Lower lobe of right lung (tissue), 2 donors: ENCODE measurements around the gene AEBP1. TPM values are rescaled to one million over a fixed set of nuclear protein-coding genes. Genes with fewer than 3 reads are reported as not detected.

Experiments
- ATAC-seq, 2 donors: fragments of 200-7000 bp; cut with Tn5 transposase; one replicate each; pipeline ENCODE4 v1.9.1; 2020 to 2022; ENCODE audit warnings: mild to moderate bottlenecking in 2 of 2, moderate library complexity in 2 of 2
- DNase-seq: peaks from one replicate; pipeline ENCODE4 v3.0.0-alpha.2; 2020
- H3K27ac ChIP-seq: fragments of 200-600 bp; one replicate; pipeline ENCODE4 v1.8.0; 2022
- H3K27me3 ChIP-seq: fragments of 200-600 bp; one replicate; pipeline ENCODE4 v1.8.0; 2022; ENCODE audit warnings: low read depth
- H3K36me3 ChIP-seq: fragments of 200-600 bp; one replicate; pipeline ENCODE4 v1.8.0; 2022; ENCODE audit warnings: mild to moderate bottlenecking
- H3K4me1 ChIP-seq: fragments of 200-600 bp; one replicate; pipeline ENCODE4 v1.8.0; 2022
- H3K4me3 ChIP-seq: fragments of 200-600 bp; one replicate; pipeline ENCODE4 v1.8.0; 2022; ENCODE audit warnings: mild to moderate bottlenecking
- H3K9me3 ChIP-seq: fragments of 200-600 bp; one replicate; pipeline ENCODE4 v1.8.0; 2022
- intact Hi-C: fragments of 100-400 bp; cut with DNase I; formaldehyde crosslinking; loops from one replicate; pipeline ENCODE4 v1.11.0; 2022
- total RNA-seq: library from RNA; stranded (reverse); fragmentation: NEBNext Ultra II Directional; extraction: Animal tissue kit (Norgen Biotek cat#: 25700); gene quantifications from one replicate; pipeline ENCODE4 v1.2.1, GENCODE V29; 2021
- TF ChIP-seq, protein P1 (sequence below): fragments of 200-600 bp; IDR thresholded peaks from one replicate; pipeline ENCODE4 v1.8.0; 2022; ENCODE audit warnings: antibody characterized with exemption, mild to moderate bottlenecking
- donor health status: DM: no; HTN: yes; CAD: no; lungs with severe emphysema.

The AEBP1 gene
- total RNA-seq, 1 donor from 2014 or later, result 82.5 TPM

DNA sequence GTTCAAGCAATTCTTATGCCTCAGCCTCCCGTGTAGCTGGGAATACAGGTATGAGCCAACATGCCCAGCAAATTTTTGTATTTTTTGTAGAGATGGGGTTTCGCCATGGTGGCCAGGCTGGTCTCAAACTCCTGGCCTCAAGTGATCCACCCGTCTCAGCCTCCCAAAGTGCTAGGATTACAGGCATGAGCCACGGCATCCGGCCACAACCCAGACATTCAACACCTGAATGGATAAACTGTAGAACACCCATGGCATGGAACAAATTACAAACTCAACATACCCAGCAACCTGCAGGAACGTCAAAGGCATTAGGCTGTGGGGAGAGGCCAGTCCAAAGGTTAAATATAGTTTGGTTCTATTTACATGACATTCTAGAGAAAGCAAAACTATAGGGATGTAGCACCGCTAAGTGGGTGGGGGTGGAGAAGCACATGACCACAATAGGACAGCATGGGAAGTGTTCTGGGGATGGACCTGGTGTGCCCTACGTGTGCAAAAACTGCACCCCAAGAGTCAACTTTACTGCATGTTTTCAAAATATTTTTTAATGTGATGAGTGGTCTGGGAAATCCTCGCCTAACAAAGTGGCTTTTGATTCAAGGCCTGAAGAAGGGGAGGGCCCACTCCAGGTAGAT, 32.3 kb upstream of the AEBP1 start:
- no peak overlapping the region for H3K4me3 ChIP-seq
- H3K4me1 ChIP-seq, result peaks cover 21% of the 10 kb centered on the region
- TF ChIP-seq, protein P1, sequence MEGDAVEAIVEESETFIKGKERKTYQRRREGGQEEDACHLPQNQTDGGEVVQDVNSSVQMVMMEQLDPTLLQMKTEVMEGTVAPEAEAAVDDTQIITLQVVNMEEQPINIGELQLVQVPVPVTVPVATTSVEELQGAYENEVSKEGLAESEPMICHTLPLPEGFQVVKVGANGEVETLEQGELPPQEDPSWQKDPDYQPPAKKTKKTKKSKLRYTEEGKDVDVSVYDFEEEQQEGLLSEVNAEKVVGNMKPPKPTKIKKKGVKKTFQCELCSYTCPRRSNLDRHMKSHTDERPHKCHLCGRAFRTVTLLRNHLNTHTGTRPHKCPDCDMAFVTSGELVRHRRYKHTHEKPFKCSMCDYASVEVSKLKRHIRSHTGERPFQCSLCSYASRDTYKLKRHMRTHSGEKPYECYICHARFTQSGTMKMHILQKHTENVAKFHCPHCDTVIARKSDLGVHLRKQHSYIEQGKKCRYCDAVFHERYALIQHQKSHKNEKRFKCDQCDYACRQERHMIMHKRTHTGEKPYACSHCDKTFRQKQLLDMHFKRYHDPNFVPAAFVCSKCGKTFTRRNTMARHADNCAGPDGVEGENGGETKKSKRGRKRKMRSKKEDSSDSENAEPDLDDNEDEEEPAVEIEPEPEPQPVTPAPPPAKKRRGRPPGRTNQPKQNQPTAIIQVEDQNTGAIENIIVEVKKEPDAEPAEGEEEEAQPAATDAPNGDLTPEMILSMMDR, result no peak
- H3K36me3 ChIP-seq, result peaks cover 48% of the 10 kb centered on the region
- no peaks in the 10 kb centered on the region for H3K9me3 ChIP-seq
- peak; percentile 2 for DNase-seq
- H3K27ac ChIP-seq, result no peak overlapping the region
- H3K27me3 ChIP-seq, result no peaks in the 10 kb centered on the region
- no peak for ATAC-seq
- intact Hi-C loops, result no loop called here

DNA sequence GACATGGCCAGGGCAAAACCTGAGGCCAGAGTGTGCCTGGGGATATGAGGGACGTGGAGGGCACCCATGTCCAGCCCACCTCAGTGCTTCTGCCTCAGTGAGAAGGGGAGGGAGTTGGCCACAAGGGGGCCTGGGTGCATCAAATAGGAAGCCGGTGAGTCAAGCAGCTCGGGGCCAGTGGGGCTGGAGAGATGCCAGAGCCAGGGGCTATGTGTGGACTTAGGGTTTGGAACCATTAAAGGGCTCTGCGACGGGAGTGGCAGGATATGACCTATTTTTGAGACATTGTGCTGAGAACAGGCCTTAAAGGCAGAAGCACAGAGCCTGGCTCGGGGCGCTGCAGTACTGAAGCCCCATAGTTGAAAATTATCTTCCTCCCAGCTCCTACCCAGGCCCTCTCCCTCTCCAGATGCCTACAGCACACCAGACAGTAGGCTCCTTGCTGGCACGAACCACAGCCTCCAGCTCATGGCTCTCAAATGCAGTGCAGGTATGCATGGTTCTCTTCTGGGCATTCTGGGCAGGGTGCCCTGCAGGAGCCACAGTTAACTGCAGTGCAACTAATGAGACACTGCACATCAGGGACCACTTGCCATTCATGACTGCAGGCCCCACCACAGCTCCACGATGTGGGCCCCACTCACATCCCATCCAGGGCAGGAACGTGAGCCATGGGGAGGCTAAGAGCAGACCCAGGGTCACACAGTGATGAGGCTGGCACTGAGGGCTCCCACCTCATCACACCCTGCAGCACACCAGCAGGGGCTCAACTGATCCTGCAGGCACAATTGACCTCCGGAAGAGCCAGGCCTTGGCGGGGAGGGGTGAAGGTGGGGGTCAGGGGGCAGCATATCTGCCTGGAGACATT, 31.5 kb upstream of the AEBP1 start:
- peaks cover 56% of the 10 kb centered on the region for H3K36me3 ChIP-seq
- no peaks in the 10 kb centered on the region for H3K9me3 ChIP-seq
- ATAC-seq (peak; percentile 26 to 50), DNase-seq (peak; percentile 70)
- no peak overlapping the region for H3K4me3 ChIP-seq
- H3K27me3 ChIP-seq, result no peaks in the 10 kb centered on the region
- intact Hi-C loops, result no loop called here
- H3K4me1 ChIP-seq, result peaks cover 21% of the 10 kb centered on the region
- TF ChIP-seq, protein P1, result peak; percentile 55
- H3K27ac ChIP-seq, result peak overlapping the region; percentile 81

DNA sequence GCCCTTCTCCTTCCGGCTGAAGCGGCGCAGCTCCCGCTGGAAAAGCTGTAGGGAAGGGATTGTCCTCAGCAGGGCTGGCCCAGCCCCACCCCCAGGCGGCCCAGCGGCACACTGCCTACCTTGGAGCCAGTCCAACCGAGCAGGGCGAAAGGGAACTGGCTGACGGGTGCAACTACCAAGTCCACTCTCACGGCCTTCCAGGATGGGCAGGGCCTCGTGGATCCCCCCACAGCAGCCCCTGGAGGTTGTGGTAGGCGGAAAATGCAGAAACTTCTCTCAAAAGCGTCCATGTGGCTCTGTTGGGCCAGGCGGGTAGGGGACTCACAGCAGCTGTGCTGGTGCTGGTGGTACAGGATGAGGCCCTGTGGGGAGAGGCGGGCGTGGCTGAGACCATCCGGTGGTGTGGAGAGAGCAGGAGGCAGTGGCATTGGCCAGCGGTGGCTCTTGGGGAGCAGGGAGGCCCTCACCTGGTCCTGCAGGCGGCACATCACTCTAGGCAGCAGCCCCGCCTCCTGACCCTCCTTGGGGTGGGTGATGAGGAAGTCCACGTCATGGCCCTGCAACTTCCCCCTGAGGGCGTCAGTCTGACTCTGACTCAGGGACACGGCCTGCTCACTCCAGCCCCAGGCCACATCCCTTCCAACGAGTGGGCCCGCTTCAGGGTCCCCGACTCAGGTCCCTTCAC, 30.3 kb upstream of the AEBP1 start:
- Histone ChIP-seq H3K27me3 (no peaks in the 10 kb centered on the region), H3K4me3 (peak overlapping the region; percentile 21), H3K36me3 (peaks cover 68% of the 10 kb centered on the region), H3K27ac (peak overlapping the region; percentile 81), H3K9me3 (no peaks in the 10 kb centered on the region), H3K4me1 (peaks cover 21% of the 10 kb centered on the region)
- ATAC-seq (peak; percentile 86 to 89), DNase-seq (peak; percentile 91)
- TF ChIP-seq, protein P1, result no peak
- intact Hi-C loops, result no loop called here

DNA sequence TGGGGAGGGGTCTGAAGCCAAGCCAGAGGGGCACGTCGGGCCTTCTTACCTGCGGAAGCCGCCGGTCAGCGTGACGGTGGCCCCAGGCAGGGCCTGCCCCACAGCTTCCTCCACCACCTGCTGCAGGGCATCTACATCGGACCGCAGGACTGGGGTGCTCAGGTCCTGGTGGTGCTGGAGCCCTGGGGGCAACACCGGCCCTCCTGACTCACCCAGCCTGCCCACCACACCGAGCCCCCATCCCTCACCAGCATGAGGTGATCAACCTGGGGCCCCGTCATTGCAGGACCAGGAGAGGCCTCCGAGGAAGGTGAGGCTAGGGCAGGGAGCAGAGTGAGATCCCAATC, 29.8 kb upstream of the AEBP1 start:
- Histone ChIP-seq H3K9me3 (no peaks in the 10 kb centered on the region), H3K27me3 (no peaks in the 10 kb centered on the region), H3K4me3 (peak overlapping the region; percentile 21), H3K36me3 (peaks cover 73% of the 10 kb centered on the region), H3K4me1 (peaks cover 21% of the 10 kb centered on the region), H3K27ac (peak overlapping the region; percentile 81)
- DNase-seq (no peak), ATAC-seq (peak; percentile 10 to 33)
- intact Hi-C loops, result no loop called here
- TF ChIP-seq, protein P1, result no peak

DNA sequence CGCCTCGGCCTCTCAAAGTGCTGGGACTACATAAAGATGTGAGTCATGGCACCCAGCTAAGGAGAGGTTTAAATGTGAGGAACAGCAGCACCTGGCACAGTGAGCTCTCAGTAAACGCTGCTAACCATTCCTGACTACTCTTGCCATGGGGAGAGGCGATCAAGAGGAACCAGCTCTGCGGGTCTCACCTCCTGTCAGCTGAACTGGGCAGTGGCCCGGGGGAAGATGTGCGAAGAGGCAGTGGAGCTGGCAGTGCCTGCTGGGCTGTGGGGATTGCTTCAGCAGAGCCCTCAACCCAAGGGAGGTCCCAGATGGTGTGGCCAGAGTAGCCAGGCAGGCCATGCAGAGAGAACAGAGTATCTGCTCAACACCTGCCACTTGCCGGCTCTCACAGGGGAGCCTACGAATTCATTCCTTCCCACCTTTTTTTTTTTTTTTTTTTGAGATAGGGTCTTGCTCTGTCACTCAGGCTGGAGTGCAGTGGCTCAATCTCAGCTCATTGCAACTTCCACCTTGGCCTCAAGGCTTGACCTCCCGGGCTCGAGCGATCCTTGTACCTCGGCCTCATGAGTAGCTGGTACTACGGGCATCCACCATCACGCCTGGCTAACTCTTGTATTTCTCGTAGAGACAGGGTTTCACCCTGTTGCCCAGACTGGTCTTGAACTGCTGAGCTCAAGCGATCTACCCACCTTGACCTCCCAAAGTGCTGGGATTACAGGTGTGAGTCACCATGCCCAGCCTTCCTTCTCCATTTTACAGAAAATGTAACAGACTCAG, 28.7 kb upstream of the AEBP1 start:
- intact Hi-C loops, result no loop called here
- H3K4me1 ChIP-seq, result peaks cover 25% of the 10 kb centered on the region
- no peak overlapping the region for H3K27ac ChIP-seq
- no peak overlapping the region for H3K4me3 ChIP-seq
- H3K27me3 ChIP-seq, result no peaks in the 10 kb centered on the region
- DNase-seq, result no peak
- peaks cover 85% of the 10 kb centered on the region for H3K36me3 ChIP-seq
- TF ChIP-seq, protein P1, result no peak
- no peaks in the 10 kb centered on the region for H3K9me3 ChIP-seq
- no peak for ATAC-seq
